ENCODE measurements around the gene PRKCE.

DNA sequence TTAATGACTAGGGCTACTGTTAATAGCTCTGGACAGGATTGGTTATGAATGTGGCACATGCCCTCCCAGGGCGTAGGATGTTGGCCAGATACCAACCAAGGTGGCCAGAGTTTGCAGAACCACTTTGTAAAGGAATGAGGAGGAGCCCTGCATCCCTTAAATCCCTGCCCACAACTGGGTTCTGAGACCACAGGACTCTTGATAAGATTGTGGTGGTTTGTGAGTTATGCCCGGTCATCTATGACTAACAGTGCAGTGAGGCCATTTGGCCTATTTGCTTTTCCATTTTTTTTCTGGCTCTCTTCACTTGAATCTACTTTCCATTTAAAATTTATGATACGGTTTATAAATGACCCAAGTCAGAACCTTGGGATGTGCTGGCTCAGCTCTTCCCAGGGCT lies 294.5 kb downstream of the PRKCE start:
- TF ChIP-seq CTCF (conservative IDR thresholded peaks at IDR 0.05; ENCODE audit: low read depth, low read length): no peak
- TF ChIP-seq EZH2 (IDR thresholded peaks at IDR 0.05; ENCODE audit: borderline replicate concordance, low read depth, low read length, poor library complexity, severe bottlenecking): no peak
